ENCODE data around the gene CRIP2. TPM values are rescaled to one million over a fixed set of nuclear protein-coding genes. Genes with fewer than 3 reads are reported as not detected.

Gene CRIP2
- total and polyA plus RNA-seq, 2 donors (not counting 1 experiment from before 2014, with no cell fraction given) = 6.0 to 81.6 TPM

- Histone ChIP-seq H3K9me3 (ENCODE audit: control extremely low read depth in 1 of 3, control insufficient read depth in 2 of 3, insufficient read depth in 1 of 3, low read length in 2 of 3) (peaks cover 0 to 16% (median 2%) of the 10 kb centered on the region in 3 donors), H3K4me3 (ENCODE audit: control extremely low read depth in 1 of 5, extremely low read depth in 1 of 5, insufficient read depth in 1 of 5, low read depth in 2 of 5, low read length in 4 of 5) (no peak overlapping the region), H2AFZ (ENCODE audit: insufficient read depth, low read depth, low read length, poor library complexity, severe bottlenecking) (no peak overlapping the region), H3K27ac (ENCODE audit: low read length in 2 of 2) (no peak overlapping the region), H3K4me1 (ENCODE audit: control insufficient read depth in 2 of 2, insufficient read depth in 2 of 2, low read length in 2 of 2) (no peaks in the 10 kb centered on the region), H3K79me2 (ENCODE audit: control insufficient read depth, insufficient read depth, low read length) (peaks cover 57% of the 10 kb centered on the region), H3K36me3 (replicated peaks in 1 of 2; ENCODE audit: control extremely low read depth in 1 of 2, control insufficient read depth in 1 of 2, extremely low read depth in 1 of 2, insufficient read depth in 2 of 2, low read length in 1 of 2) (peaks cover 0 to 16% of the 10 kb centered on the region in 2 experiments), H3K9ac (ENCODE audit: low read length) (no peak overlapping the region), H3K27me3 (replicated peaks in 1 of 4; ENCODE audit: control extremely low read depth in 1 of 4, control insufficient read depth in 3 of 4, insufficient read depth in 4 of 4, low read length in 3 of 4) (no peaks in the 10 kb centered on the region), H3K4me2 (replicated peaks; ENCODE audit: low read depth, low read length, poor library complexity, severe bottlenecking) (no peak overlapping the region), H4K20me1 (ENCODE audit: control insufficient read depth, insufficient read depth, low read length, poor library complexity, severe bottlenecking) (peaks cover 50% of the 10 kb centered on the region)
- ATAC-seq (ENCODE audit: low read depth) (no peak), DNase-seq (no peak)
- ChIA-PET CTCF (interaction anchor here (0.9 to 1.2 kb wide), 3 partner anchors 57 to 105 kb away, joined by 3 read pairs; no protein-coding TSS in a partner anchor), POLR2A (interaction anchor here (0.7 kb wide), 1 partner anchor 19 kb away, joined by 5 read pairs; no protein-coding TSS in a partner anchor)
- 100% methylated on average over 1 of the region's 9 CpGs for WGBS (ENCODE audit: insufficient coverage)
- TF ChIP-seq, protein P1, sequence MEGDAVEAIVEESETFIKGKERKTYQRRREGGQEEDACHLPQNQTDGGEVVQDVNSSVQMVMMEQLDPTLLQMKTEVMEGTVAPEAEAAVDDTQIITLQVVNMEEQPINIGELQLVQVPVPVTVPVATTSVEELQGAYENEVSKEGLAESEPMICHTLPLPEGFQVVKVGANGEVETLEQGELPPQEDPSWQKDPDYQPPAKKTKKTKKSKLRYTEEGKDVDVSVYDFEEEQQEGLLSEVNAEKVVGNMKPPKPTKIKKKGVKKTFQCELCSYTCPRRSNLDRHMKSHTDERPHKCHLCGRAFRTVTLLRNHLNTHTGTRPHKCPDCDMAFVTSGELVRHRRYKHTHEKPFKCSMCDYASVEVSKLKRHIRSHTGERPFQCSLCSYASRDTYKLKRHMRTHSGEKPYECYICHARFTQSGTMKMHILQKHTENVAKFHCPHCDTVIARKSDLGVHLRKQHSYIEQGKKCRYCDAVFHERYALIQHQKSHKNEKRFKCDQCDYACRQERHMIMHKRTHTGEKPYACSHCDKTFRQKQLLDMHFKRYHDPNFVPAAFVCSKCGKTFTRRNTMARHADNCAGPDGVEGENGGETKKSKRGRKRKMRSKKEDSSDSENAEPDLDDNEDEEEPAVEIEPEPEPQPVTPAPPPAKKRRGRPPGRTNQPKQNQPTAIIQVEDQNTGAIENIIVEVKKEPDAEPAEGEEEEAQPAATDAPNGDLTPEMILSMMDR (IDR thresholded peaks at IDR 0.05) = no peak
- no peak for TF ChIP-seq EZH2 (IDR thresholded peaks at IDR 0.05; ENCODE audit: borderline replicate concordance, insufficient read depth, low read depth, low read length, poor library complexity, severe bottlenecking)
- Mint-ChIP-seq H3K9me3 (ENCODE audit: insufficient read depth) (peaks cover 2% of the 10 kb centered on the region), H3K27ac (no peak overlapping the region), H3K27me3 (no peaks in the 10 kb centered on the region), H3K4me1 (peaks cover 9% of the 10 kb centered on the region), H3K4me3 (no peak overlapping the region)
- intact Hi-C loops (cut with micrococcal nuclease) = no loop called here
These were observed 46.6 kb upstream of the CRIP2 start for GRCh38 chr14:105427936-105428485.

- ChIA-PET CTCF (no interaction called here), POLR2A (interaction anchor here (0.6 to 0.7 kb wide), 2 partner anchors 8 to 1126 kb away, joined by 3 to 7 read pairs; no protein-coding TSS in a partner anchor)
- Histone ChIP-seq H3K4me2 (replicated peaks; ENCODE audit: low read depth, low read length, poor library complexity, severe bottlenecking) (no peak overlapping the region), H3K27me3 (replicated peaks in 1 of 4; ENCODE audit: control extremely low read depth in 1 of 4, control insufficient read depth in 3 of 4, insufficient read depth in 4 of 4, low read length in 3 of 4) (no peaks in the 10 kb centered on the region), H3K4me1 (ENCODE audit: control insufficient read depth in 2 of 2, insufficient read depth in 2 of 2, low read length in 2 of 2) (no peaks in the 10 kb centered on the region), H3K9ac (ENCODE audit: low read length) (no peak overlapping the region), H3K79me2 (ENCODE audit: control insufficient read depth, insufficient read depth, low read length) (peaks cover 59% of the 10 kb centered on the region), H2AFZ (ENCODE audit: insufficient read depth, low read depth, low read length, poor library complexity, severe bottlenecking) (no peak overlapping the region), H3K4me3 (ENCODE audit: control extremely low read depth in 1 of 5, extremely low read depth in 1 of 5, insufficient read depth in 1 of 5, low read depth in 2 of 5, low read length in 4 of 5) (no peak overlapping the region), H3K36me3 (replicated peaks in 1 of 2; ENCODE audit: control extremely low read depth in 1 of 2, control insufficient read depth in 1 of 2, extremely low read depth in 1 of 2, insufficient read depth in 2 of 2, low read length in 1 of 2) (peaks cover 0 to 16% of the 10 kb centered on the region in 2 experiments), H4K20me1 (ENCODE audit: control insufficient read depth, insufficient read depth, low read length, poor library complexity, severe bottlenecking) (peaks cover 59% of the 10 kb centered on the region), H3K9me3 (ENCODE audit: control extremely low read depth in 1 of 3, control insufficient read depth in 2 of 3, insufficient read depth in 1 of 3, low read length in 2 of 3) (peaks cover 0 to 16% (median 2%) of the 10 kb centered on the region in 3 donors), H3K27ac (ENCODE audit: low read length in 2 of 2) (no peak overlapping the region)
- TF ChIP-seq, protein P1 (IDR thresholded peaks at IDR 0.05) = no peak
- TF ChIP-seq EZH2 (IDR thresholded peaks at IDR 0.05; ENCODE audit: borderline replicate concordance, insufficient read depth, low read depth, low read length, poor library complexity, severe bottlenecking) = no peak
- no peaks in the 10 kb centered on the region for H3K27me3 Mint-ChIP-seq
- 100% methylated on average over 2 of the region's 6 CpGs for WGBS (ENCODE audit: insufficient coverage)
- no peak for DNase-seq
- peaks cover 11% of the 10 kb centered on the region for H3K4me1 Mint-ChIP-seq
- intact Hi-C loops (cut with micrococcal nuclease) = no loop called here
- ATAC-seq (ENCODE audit: low read depth) = no peak
- no peak overlapping the region for H3K4me3 Mint-ChIP-seq
- no peak overlapping the region for H3K27ac Mint-ChIP-seq
- peaks cover 2% of the 10 kb centered on the region for H3K9me3 Mint-ChIP-seq (ENCODE audit: insufficient read depth)
These were observed 44.6 kb upstream of the CRIP2 start for GRCh38 chr14:105430042-105430441.

Data from B cell (primary cell).